ENCODE measurements around the gene MALSU1.

MALSU1 gene

DNA sequence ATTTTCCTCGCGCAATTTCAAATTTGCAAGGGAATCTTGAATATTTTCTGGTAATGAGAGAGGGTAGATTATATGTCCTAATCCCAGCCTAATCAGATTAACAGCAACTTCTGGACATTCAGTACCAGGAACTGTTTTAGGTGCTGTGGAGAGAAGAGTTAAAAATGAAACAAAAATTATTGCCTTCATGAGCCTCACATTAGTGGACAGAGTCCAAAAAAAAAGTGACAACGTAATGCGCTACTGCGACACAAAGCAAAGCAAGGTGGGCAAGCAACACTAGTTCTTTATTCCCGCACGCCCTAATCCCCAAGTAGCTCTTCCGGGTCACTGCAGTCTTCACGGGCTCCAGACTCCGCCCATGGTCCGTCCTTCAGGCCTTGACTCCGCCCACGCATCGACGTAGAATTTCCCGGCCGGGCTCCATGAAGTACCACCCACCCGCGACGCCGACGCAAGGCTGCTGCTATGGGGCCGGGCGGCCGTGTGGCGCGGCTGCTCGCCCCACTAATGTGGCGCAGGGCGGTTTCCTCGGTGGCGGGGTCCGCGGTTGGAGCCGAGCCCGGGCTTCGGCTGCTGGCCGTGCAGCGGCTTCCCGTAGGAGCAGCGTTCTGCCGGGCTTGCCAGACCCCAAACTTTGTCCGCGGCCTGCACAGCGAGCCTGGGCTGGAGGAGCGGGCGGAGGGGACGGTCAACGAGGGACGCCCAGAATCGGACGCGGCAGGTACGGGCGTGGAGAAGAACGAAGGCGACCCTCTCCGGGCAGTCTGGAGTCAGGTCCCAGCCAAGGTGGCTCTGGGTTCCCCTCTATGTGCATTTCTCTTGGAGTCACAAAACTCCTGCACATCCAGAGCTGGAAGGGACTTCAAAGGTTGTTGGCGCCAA is at the start of gene MALSU1:
TSS of gene MALSU1 (plus strand) at position 455 of the 885 bp plus-strand sequence. CDS start at position 469, 14 bp downstream.
- peak; percentile 96 for DNase-seq

- no peak for DNase-seq
Observed at GRCh38 chr7:23249486-23249885, 49.7 kb upstream of the MALSU1 start.

DNA sequence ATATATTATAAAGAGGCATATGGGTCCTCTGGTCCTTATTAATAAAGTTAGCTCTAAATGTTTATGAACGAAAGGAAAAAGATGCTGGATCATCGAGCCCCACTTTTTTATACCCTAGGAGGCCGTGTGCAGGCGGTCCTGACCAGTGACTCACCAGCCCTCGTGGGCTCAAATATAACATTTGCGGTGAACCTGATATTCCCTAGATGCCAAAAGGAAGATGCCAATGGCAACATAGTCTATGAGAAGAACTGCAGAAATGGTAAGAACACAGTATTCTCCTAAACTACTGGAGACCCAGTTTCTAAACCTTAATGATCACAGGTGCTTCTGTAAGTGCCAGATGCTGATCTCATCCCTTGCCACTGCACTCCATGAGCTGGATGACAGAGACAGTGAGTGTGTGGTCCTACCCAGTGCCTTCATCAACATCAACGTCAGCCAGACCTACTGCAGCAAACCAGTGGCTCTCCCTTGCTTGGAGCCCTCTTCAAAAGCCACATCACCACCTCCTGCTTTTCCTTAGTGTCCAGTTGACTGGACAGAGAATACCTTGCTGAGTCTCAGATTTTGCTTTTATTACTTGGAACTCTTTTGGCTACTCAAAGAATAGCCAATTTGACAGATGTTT is 45.0 kb upstream of the MALSU1 start:
- no peak for DNase-seq

DNA sequence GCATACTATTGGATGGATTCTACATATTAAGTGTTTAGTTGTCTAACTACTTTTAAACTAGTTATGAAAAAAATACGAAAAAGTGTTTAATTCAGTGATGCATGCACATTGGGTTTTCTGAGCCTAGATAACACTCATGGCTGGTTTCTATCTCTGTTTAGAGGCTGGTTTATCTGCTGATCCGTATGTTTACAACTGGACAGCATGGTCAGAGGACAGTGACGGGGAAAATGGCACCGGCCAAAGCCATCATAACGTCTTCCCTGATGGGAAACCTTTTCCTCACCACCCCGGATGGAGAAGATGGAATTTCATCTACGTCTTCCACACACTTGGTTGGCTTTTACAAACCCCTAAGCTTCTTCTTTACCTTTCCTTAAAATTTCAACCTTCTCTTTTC is 42.4 kb upstream of the MALSU1 start:
- no peak for DNase-seq

DNA sequence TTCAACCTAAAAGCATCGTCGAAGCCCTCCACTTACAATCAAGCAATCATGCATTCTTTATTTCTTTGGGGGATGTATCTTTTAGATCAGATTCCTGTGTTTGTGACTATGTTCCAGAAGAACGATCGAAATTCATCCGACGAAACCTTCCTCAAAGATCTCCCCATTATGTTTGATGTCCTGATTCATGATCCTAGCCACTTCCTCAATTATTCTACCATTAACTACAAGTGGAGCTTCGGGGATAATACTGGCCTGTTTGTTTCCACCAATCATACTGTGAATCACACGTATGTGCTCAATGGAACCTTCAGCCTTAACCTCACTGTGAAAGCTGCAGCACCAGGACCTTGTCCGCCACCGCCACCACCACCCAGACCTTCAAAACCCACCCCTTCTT is 38.8 kb upstream of the MALSU1 start:
- no peak for DNase-seq

DNA sequence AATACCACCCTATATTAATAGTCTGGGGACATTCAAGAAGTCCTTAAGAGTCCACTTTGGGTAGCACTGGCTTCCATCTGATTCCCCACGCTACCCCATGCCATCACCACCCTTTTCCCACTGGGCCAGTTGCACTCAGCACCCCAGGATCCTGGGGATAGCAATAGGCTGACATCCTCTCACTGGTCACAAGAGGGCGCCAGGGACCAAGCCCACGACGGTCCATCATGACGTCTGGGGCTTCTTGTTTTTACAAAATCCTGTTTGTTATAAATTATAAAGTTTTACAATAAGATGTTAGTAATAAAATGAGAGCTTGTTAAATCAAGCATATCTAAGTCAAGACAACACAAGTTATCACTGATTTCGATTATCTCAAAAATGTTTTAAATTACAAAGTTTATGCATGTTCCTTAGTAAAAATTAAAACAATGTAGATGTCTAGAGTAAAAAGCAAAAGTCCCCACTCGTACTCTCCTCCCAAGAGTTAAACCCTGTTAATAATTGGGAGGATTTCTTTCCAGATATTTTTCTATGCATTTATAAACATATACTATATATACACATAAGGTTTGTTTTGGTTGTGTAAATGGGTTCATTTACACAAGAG is 37.2 kb upstream of the MALSU1 start:
- peak; percentile 60 for DNase-seq

DNA sequence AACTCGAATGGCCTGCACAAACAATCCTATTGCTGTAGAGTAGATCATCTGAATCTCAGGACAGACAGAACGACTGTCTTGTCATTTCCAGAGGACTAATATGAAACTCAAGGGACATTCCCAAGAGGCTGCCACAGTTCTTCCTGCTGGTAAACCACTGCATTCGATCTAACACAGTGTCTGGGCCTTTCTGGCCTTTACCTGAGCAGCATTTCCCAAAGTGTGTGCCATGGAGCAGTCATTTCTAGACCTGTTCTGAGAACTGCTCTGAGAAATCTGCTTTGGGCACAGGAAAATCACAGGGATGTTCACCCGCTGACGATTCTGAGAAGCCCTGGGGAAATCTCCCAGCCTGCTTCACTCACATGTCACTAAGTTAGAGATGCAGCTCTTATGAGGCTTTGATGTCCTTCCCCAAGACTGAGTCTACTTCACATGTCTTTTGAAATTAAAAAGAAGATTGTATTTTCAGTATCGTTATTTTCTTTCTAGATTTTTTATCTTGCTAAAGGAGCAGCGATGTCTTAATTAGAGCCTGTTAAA is 34.2 kb upstream of the MALSU1 start:
- DNase-seq: no peak

- no peak for DNase-seq
Observed at GRCh38 chr7:23266918-23267317, 32.2 kb upstream of the MALSU1 start.

GRCh38 chr7:23267357-23267756 is 31.8 kb upstream of the MALSU1 start:
- DNase-seq: no peak

DNA sequence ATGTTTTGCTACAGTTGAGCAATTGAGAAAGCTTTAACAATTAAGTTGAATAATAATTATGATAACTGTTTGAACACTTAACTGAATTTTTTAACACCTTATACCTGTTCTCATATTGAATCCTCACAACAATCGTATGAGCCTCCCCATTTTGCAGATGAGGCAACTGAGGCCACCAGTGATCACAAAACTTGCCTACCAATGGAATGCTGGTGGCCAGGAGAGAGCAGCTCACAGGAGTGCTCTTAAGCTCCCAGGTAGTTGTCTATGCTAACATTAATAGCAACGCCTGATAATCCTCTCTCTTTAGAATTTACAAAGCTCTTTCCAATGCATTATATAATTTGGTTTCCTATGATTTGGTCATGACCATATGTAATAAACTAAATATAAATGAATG is 31.0 kb upstream of the MALSU1 start:
- DNase-seq: no peak

DNA sequence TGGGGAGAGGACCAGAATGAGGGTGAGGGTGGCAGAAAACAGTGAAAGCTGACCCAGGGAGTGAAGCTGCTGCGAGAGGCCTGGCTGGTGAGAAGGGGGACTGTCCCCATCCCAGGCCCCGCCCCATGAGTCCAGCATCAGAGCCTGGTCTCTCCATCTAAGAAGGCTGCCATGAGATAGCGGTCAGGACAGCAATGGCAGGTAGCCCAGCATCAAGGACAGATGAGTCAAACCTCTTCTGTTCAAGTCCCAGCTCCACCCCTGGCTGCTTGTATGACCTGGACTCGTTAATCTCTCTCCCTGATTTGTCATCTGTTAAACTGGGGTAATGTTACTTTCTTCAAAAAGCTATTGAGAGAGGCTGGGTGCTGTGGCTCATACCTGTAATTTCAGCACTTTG is 30.4 kb upstream of the MALSU1 start:
- no peak for DNase-seq

GRCh38 chr7:23272275-23272674 is 26.9 kb upstream of the MALSU1 start:
- no peak for DNase-seq

GRCh38 chr7:23273141-23273599 is 26.0 kb upstream of the MALSU1 start:
- peak; percentile 91 for DNase-seq

DNA sequence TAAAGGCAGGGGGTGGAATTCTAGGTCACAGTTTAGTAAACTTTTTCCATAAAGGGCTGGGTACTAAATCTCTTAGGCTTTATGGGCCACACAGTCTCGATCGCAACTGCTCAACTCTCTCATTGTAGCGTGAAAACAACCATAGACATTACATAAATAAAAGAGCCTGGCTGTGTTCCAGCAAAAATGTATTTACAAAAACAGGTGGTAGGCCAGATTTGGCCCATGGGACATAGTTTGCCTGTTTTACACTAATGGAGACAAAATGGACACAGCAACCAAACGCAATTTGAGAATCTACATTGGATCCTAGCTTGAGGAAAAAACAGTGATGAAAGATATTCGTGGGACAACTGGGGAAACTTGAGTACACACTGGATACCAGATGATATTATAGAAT is 23.2 kb upstream of the MALSU1 start:
- DNase-seq: peak; percentile 40

DNA sequence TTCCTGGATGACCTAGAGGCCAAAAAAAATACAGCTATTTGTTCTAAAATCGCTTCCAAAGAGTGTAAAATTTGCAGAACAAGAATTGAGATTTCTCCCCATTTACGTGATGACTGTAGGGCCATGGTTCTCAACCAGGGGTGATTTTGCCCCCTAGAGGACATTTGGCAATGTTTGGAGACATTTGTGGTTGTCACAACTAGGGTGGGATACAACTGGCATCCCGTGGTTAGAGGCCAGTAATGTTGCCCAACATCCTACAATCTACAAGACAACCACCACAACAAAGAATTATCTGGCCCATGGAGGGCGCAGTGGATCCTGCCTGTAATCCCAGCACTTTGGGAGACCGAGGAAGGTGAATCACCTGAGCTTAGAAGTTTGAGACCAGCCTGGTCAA is 22.8 kb upstream of the MALSU1 start:
- DNase-seq: no peak

DNA sequence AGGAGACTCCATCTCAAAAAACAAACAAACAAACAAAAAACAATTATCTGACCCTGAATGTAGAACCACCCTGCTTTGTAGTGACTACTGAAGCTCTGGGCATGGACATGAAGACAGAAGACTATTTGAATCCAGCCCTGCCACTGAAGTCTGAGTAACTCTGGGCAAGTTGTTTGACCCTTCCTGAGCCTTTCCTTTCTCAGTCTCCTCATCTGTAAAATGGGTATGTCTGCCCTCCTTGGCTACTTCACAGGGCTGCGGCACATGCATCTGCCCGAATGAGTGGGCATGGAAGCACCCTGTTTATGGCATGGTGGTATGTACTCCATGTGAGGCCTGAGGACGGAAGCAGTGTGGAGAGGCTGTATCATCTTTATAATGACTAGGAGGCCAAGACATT is 22.2 kb upstream of the MALSU1 start:
- DNase-seq: no peak

DNA sequence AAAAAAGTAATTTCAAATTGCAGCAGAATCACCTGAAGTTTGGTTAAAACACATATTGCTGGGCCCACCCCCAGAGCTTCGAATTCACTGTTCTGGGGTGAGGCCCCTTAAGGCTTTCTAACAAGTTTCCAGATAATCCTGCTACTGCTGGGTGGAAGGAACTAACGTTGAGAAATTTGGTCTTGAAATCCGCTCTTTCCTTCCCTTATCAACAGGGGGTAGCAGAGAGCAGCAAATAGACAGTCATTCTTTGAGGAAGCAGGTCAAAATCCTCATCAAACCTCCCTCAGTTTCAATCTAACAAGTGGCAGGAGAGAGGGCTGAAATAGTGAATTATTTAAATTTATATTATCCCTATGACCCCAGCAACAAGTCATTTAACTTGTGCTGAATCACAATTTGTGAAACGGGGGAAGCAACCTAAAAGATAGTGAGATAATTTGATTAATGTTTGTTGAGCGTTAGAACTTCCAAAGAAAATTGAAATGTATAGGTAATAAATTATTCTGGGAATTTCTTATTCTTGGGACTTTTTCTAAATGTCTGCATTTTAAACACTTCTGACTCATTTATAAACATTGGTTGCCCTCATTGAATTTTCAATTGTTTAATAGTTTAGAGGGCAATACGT is 21.7 kb upstream of the MALSU1 start:
- peak; percentile 66 for DNase-seq

DNA sequence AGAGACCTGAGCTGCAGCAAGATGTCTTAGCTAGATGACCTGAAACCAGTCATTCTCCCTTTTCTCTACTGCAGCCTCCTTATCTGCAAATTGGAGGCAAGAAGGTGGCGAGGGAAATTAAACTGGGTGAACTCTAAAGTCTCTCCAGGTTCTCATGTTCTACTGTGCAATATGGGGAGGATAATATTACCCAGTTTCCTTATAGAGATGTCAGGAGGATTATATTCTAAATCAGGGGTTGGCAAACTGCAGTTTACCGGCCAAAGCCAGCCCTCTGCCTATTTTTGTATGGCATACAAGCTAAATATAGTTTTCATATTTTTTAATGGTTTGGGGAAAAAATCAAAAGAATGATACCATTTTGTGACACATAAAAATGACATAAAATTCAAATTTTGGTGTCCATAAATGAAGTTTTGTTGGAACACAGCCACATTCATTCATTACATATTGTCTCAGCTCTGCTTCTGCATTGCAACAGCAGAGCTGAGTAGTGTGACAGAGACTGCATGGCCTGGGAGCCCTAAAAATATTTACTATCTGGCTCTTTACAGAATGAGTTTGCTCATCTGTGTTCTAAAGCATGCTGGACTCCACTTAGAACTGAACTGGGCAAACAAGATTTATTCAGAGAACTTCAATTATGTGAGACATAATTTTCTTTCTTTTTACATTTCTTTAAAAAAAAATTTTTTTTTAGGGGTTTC is 19.2 kb upstream of the MALSU1 start:
- DNase-seq: no peak

- DNase-seq: no peak
Observed at GRCh38 chr7:23283086-23283485, 16.1 kb upstream of the MALSU1 start.

GRCh38 chr7:23284871-23285270 is 14.3 kb upstream of the MALSU1 start:
- DNase-seq: no peak

DNA sequence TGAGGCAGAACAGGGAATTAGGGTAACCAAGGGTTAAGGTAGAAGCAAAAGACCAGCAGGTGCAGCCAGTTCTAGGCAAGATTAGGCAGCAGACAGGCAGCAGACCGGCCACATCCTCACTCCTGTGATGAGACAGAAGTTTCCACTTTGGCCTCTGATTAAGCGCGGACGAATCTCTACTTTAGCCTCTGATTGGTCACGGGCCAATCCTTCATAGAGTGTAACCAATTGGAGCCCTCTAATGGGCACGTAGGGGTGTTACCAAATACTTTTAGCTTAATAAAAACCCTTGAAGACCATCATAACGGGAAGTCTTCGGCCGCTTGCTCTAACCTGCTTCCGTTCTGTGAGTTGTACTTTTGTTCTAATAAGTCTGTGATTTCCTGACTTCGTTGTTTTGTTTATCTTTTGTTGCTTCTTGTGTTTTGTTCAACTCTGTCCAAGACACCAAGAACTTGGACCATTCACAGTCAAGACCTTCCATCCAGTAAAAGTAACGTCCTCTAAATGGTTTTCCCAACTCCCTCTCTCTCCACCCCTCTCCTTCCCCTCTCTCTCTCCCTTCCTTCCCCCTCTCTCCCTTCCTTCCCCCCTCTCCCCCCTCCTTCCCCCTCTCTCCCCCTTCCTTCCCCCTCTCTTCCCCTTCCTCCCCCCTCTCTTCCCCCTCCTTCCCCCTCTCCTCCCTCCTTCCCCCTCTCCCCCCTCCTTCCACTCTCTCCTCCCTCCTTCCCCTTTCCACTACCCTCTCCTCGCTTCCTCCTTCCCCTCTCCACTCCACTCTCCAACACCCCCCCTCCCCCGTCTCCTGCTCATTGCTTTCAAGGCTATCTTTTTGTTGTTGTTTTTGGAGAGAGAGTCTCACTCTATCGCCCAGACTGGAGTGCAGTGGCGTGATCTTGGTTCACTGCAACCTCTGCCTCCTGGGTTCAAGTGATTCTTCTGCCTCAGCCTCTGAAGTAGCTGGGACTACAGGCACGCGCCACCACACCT is 13.2 kb upstream of the MALSU1 start:
- no peak for DNase-seq

Data from NCI-H1436 (cell line).